Keratinocyte (primary cell): Measurements from ENCODE around the gene FLT3.
A peak's percentile ranks its signal among the peaks of the same experiment; 100 is the strongest.

Experiments
- CTCF ChIP-seq, 3 experiments: IDR thresholded peaks in 1 of 3; conservative IDR thresholded peaks in 1 of 3; optimal IDR thresholded peaks in 1 of 3; 2 replicates in 2 of 3; 3 replicates in 1 of 3; pipeline versions ENCODE3 to v1.5.1; 2011; ENCODE audit warnings: low read length in 3 of 3, mild to moderate bottlenecking in 3 of 3, moderate library complexity in 2 of 3, control low read depth in 1 of 3, inconsistent platforms in 1 of 3; ENCODE audit not compliant: insufficient read depth in 2 of 3; ENCODE audit errors: extremely low read depth in 1 of 3
- EZH2 ChIP-seq: IDR thresholded peaks from one replicate; pipeline ENCODE4 v1.6.1; 2012; ENCODE audit warnings: inconsistent platforms, mild to moderate bottlenecking, low read length, moderate library complexity

GRCh38 chr13:27966641-27967202 lies 133.7 kb downstream of the FLT3 start:
- TF ChIP-seq EZH2 (peak; percentile 8), CTCF (optimal IDR thresholded peaks at IDR 0.05 in 1 of 3, IDR thresholded peaks at IDR 0.05 in 1 of 3, conservative IDR thresholded peaks at IDR 0.05 in 1 of 3; ENCODE audit: extremely low read depth in 1 of 3, insufficient read depth in 2 of 3, low read length in 3 of 3) (no peak)
